ENCODE measurements around the gene SDR39U1.
"Not testable (repeated sequence)": the region's sequence is repeated elsewhere in the genome, so short reads cannot be mapped to it uniquely, and the experiment has no call there.

Gene SDR39U1

DNA sequence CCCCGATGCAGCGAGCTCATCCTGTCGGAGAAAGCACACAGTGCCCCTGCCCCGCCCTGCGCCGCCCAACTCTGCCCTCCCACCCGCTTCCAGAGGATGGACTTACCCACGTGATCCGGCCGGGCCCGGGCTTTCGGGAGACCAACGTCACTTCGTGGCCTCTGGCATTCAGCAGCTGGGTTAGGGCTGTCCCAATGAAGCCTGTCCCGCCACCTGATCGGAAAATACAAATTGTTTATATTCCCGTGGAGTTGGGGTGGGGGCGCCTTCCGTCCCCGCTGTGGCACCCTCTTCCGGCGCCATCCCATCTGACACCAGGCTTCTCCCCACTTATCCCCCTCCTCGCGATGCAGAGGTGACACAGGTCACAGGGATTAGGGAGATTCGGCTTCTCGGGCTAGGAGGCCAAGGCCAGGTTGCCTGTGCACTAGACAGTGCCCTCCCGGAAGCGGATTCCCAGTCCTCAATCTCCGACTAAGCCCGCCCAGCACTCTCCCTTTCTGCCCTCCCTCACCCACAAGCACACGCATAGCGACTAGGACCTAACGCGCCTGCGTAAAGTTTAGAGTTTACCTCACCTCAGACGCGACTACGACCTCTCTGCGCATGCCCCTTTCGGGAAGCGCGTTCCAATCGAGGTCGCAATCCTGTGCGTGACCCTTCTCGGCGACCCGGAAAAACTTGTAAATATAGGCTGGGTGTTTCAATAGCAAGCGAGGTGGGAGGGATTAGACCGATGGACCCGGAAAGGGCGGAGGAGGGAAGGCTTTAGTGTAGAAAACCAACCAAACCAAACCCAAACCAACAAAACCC lies at the start of gene SDR39U1:
TSS of gene SDR39U1 (minus strand) at position 537 of the 813 bp plus-strand sequence. CDS start at position 530, 7 bp downstream.
- no peak for DNase-seq

GRCh38 chr14:24491586-24492408 lies 49.2 kb upstream of the SDR39U1 start:
- not testable (repeated sequence) for DNase-seq

GRCh38 chr14:24483604-24484252 lies 41.2 kb upstream of the SDR39U1 start:
- DNase-seq = no peak

DNA sequence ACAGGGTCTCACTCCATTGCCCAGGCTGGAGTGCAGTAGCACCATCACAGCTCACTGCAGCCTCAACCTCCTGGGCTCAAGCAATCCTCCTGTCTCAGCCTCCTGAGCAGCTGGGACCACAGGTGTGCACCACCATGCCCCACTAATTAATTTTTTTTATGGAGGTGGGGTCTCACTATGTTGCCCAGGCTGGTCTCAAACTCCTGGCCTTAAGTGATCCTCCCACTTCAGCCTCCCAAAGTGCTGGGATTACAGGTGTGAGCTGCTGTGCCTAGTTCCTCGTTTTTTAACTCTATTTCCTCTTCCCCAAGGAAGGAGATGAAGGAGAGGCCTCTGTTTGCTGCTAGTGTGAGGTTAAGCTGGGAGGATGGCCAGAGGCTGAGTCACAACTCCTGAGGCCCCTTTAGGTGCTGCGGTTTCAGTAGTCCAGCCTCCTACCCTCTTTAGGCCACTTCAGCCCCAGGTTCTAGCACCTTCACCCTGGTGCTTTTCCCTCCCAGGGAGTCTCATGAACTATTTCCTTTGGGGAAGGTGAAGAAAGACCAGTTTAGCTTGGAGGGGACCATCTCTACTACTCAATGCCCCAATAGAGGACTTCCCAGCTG lies 40.2 kb upstream of the SDR39U1 start:
- DNase-seq = not testable (repeated sequence)

DNA sequence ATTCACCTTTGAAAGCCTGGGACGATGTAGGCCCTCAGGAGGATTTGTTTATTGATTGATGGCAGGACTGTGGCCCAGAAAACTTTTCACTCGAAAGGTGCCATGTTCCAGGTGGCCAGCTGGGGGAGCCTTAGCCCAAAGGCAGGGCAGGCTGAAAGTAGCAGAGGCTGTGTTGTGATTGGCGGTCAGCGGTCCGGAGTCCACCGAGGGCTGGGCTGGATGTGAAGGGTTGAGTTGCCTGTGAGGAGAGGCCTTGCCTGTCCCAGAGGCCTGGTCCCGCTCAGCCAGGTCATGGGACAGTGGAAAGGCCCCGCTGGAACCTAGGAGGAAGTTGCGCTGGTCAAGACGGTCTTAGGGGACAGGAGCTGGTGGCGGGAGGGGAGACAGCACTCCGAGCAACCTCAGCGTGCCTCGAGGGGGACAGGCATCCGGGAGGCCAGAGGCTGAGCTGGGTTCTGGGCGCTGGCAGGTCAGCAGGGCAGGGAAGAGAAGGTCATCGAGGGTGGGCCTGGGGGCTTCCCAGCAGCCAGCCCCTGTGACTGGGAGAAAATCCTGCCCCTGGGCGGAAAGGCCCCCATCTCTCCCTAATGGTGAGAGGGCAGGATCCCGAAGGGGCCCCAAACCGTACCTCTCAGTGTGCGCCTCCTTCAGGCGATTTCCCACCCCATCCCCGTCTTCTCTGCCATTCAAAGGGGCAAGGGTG lies 39.2 kb upstream of the SDR39U1 start:
- DNase-seq = no peak

- DNase-seq = not testable (repeated sequence)
Measured at GRCh38 chr14:24479999-24480398, 37.4 kb upstream of the SDR39U1 start.

GRCh38 chr14:24475261-24475660 lies 32.7 kb upstream of the SDR39U1 start:
- DNase-seq = no peak

GRCh38 chr14:24473211-24473610 lies 30.6 kb upstream of the SDR39U1 start:
- no peak for DNase-seq

DNA sequence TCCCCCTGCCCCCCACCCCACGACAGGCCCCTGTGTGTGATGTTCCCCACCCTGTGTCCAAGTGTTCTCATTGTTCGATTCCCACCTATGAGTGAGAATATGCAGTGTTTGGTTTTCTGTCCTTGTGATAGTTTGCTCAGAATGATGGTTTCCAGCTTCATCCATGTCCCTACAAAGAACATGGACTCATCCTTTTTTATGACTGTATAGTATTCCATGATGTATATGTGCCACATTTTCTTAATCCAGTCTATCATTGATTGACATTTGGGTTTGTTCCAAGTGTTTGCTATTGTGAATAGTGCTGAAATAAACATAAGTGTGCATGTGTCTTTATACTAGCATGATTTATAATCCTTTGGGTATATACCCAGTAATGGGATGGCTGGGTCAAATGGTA lies 27.9 kb upstream of the SDR39U1 start:
- not testable (repeated sequence) for DNase-seq

- no peak for DNase-seq
Measured at GRCh38 chr14:24465805-24466204, 23.2 kb upstream of the SDR39U1 start.

DNA sequence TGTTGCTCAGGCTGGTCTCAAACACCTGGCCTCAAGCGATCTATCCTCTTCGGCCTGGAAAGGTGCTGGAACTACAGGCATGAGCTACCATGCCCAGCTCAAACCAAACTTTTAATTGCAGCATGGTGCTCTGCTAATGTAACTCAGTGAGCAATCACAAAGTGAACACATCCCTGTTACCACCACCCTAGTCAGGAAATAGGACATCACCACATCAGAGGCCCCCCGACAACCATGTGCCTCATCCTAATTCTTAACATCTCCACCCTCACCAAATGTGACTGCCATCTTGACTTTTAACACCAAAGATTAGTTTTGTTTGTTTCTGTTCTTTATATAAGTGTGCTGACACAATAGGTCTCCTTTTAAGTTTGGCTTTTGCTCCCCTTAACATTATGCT lies 22.8 kb upstream of the SDR39U1 start:
- no peak for DNase-seq

- no peak for DNase-seq
Measured at GRCh38 chr14:24463884-24464785, 21.6 kb upstream of the SDR39U1 start.

- no peak for DNase-seq
Measured at GRCh38 chr14:24463017-24463883, 20.7 kb upstream of the SDR39U1 start.

- no peak for DNase-seq
Measured at GRCh38 chr14:24461336-24461735, 18.8 kb upstream of the SDR39U1 start.

- DNase-seq = no peak
Measured at GRCh38 chr14:24459331-24459730, 16.8 kb upstream of the SDR39U1 start.

DNA sequence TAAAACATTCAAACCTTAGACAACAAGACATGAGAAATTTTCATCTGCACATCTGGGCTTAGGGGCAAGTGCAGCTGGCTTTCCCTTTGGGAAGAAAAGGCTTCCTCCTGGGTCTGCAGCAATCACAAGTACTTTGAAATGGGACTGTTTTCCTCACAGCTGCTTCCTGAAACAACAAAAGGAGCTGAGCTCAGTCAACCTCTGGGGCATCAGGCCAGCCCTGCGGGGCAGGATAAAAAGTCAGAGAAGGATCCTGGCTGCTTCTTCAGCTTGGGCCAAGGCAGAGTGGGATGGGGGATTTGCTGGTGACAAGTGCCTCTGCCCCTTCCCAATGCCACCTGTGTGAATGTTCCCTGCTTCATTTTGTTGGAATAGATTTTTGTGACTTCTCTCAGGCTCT lies 16.2 kb upstream of the SDR39U1 start:
- DNase-seq = no peak

DNA sequence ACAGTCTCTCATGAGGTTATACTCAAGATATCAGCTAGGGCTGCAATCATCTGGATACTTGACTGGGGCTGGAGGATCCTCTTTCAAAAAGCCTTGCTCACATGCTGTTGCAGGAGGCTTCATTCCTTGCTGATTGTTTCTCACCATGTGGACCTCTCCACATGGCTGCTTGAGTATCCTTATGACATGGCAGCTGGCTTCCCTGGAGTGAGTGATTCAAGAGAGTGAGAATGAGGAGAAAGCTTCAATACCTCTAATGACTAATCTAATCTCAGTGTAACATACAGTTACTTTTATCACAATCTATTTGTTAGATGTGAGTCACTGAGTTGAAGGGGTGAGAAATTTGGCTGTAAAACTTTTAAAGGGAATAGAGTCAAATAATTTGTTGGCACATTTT lies 14.4 kb upstream of the SDR39U1 start:
- no peak for DNase-seq

DNA sequence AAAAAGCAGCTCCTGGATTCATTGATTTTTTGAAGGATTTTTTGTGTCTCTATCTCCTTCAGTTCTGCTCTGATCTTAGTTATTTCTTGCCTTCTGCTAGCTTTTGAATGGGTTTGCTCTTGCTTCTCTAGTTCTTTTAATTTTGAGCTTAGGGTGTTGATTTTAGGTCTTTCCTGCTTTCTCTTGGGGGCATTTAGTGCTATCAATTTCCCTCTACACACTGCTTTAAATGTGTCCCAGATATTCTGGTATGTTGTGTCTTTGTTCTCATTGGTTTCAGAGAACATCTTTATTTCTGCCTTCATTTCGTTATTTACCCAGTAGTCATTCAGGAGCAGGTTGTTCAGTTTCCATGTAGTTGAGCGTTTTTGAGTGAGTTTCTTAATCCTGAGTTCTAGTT lies 8.3 kb upstream of the SDR39U1 start:
- DNase-seq = not testable (repeated sequence)

GRCh38 chr14:24443053-24443665 lies 583 bp upstream of the SDR39U1 start:
- no peak for DNase-seq

- no peak for DNase-seq
Measured at GRCh38 chr14:24441904-24442239, 704 bp downstream of the SDR39U1 start.

Data from cortex of kidney (tissue), 1 donor.